Activated naive CD8-positive, alpha-beta T cell treated with anti-CD3 and anti-CD28 coated beads, Interleukin-2, amount 10 ng/mL, durations not matched to agents 7 days and 5 days (primary cell): ENCODE data around the gene RIPOR2. TPM values are rescaled to one million over a fixed set of nuclear protein-coding genes. Genes with fewer than 3 reads are reported as not detected.
A peak's percentile ranks its signal among the peaks of the same experiment; 100 is the strongest.
"Not testable (repeated sequence)": the region's sequence is repeated elsewhere in the genome, so short reads cannot be mapped to it uniquely, and the experiment has no call there.

ENCODE experiments used
- ATAC-seq: fragments of 150-1000 bp; cut with Tn5 transposase; one replicate; pipeline ENCODE4 v1.10.0; 2021; ENCODE audit warnings: low read depth, moderate library complexity
- POLR2A ChIA-PET: fragments of 350-600 bp; sonication (Branson Sonifier 250); formaldehyde crosslinking; loops from one replicate; lab custom pipeline; 2021; ENCODE audit warnings: antibody characterized with exemption; lab: Charles Lee
- DNase-seq: peaks from one replicate; pipeline ENCODE4 v3.0.0; 2021
- H3K27ac Mint-ChIP-seq: one replicate; pipeline ENCODE4 v1.8.0; 2022; ENCODE audit warnings: mild to moderate bottlenecking, mixed read lengths
- H3K27me3 Mint-ChIP-seq: one replicate; pipeline ENCODE4 v1.8.0; 2022; ENCODE audit warnings: mild to moderate bottlenecking, moderate library complexity, mixed read lengths
- H3K36me3 Mint-ChIP-seq: one replicate; pipeline ENCODE4 v1.8.0; 2021; ENCODE audit warnings: mild to moderate bottlenecking, mixed read lengths
- H3K4me1 Mint-ChIP-seq: one replicate; pipeline ENCODE4 v1.8.0; 2021; ENCODE audit warnings: mixed read lengths
- H3K4me3 Mint-ChIP-seq: one replicate; pipeline ENCODE4 v1.8.0; 2022; ENCODE audit warnings: mild to moderate bottlenecking, moderate library complexity, mixed read lengths
- H3K9me3 Mint-ChIP-seq: one replicate; pipeline ENCODE4 v1.8.0; 2021; ENCODE audit warnings: mixed read lengths
- total RNA-seq, 2 experiments: library from RNA; stranded (reverse); gene quantifications; one replicate each; pipeline ENCODE4 v1.2.3, GENCODE V29; 2021

Gene RIPOR2
- total RNA-seq, 2 experiments from 2014 or later = 181 to 195 TPM

DNA sequence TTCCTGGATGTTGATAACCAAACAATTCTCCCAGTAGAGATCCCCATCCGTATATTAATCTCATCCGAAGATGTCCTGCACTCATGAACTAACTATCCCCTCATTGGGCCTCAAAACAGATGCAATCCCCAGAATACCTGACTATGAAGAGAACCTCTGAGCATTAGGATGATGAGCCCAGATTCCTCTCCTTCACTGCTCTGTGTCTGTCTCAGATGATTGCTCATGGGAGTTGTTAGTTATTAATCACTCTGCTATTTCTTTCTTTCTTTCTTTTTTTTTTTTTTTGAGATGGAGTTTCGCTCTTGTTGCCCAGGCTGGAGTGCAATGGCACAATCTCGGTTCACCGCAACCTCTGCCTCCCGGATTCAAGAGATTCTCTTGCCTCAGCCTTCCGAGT lies 12.5 kb upstream of the RIPOR2 start:
- Mint-ChIP-seq H3K9me3 (peaks cover 14% of the 10 kb centered on the region), H3K4me3 (peak overlapping the region; percentile 72), H3K4me1 (peaks cover 56% of the 10 kb centered on the region), H3K27ac (peak overlapping the region; percentile 98), H3K36me3 (peaks cover 47% of the 10 kb centered on the region)
- POLR2A ChIA-PET = interaction anchor here (0.8 to 7.2 kb wide), 2 partner anchors 12 to 1176 kb away, joined by 3 to 184 read pairs; partner anchors contain the start of gene RIPOR2
- H3K27me3 Mint-ChIP-seq, DNase-seq, ATAC-seq: not testable (repeated sequence)

DNA sequence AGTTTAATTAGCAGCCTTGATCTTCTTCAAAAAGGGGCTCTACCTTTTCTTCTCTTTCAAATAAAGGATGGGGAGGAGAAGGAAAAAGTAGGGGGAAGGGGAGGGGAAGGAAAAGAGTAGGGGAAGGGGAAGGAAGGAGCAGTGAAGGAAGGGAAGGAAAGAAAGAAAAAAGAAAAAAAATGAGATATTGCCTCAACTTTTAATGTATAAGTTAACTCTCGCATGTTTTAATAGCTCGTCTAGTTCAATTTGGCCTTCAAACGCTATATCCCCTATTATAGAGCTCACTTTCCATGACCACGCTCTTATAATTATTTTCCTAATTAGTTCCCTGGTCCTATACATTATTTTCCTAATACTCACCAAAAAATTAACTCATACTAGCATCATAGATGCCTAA lies 11.9 kb upstream of the RIPOR2 start:
- POLR2A ChIA-PET = interaction anchor here (7.2 kb wide), 1 partner anchor 12 kb away, joined by 184 read pairs; the partner anchor contains the start of gene RIPOR2
- Mint-ChIP-seq H3K27me3 (no peaks in the 10 kb centered on the region), H3K4me3 (no peak overlapping the region), H3K36me3 (peaks cover 50% of the 10 kb centered on the region), H3K4me1 (peaks cover 53% of the 10 kb centered on the region), H3K27ac (peak overlapping the region; percentile 98), H3K9me3 (peaks cover 19% of the 10 kb centered on the region)
- ATAC-seq (no peak), DNase-seq (no peak)

DNA sequence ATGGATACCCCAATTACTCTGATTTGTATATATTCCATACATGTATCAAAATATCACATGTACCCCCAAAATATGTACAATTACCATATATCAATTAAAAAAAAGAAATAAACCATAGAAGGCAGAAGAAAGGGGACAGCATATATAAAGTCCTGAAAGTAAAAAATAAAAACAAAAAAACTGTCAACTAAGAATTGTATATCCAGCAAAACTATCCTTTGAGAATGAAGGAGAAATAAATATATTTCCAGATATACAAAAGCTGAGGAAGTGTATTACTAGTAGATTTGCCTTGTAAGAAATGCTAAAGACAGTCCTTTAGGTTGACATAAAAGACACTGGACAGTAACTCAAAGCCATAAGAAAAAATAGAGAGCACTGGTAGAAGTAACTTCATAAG lies 9.3 kb upstream of the RIPOR2 start:
- peaks cover 62% of the 10 kb centered on the region for H3K36me3 Mint-ChIP-seq
- POLR2A ChIA-PET = no interaction called here
- DNase-seq (no peak), ATAC-seq (no peak)
- H3K27ac Mint-ChIP-seq = no peak overlapping the region
- no peaks in the 10 kb centered on the region for H3K27me3 Mint-ChIP-seq
- H3K4me3 Mint-ChIP-seq = no peak overlapping the region
- peaks cover 43% of the 10 kb centered on the region for H3K4me1 Mint-ChIP-seq
- H3K9me3 Mint-ChIP-seq = peaks cover 19% of the 10 kb centered on the region

DNA sequence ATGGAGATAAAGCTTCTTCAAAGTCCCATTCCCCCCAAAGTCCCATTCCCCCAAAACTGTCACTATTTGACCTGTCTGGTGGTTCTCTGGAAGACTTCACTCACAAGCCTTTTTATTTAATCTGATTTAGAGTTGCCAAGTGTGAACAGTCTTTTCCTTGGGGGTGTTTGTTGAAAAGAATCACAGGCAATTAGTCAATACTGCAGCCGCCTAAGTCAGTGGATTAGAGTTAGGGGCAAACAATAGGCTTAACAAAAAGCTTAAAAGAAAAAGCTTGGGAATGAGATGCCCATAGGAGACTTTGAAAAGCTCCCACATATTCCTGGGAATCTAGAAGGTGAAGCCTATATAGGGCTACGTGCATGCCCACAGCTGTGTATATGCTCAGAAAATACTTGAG lies 8.0 kb upstream of the RIPOR2 start:
- no peaks in the 10 kb centered on the region for H3K27me3 Mint-ChIP-seq
- peaks cover 19% of the 10 kb centered on the region for H3K9me3 Mint-ChIP-seq
- no peak for ATAC-seq
- POLR2A ChIA-PET = no interaction called here
- DNase-seq = no peak
- H3K4me3 Mint-ChIP-seq = no peak overlapping the region
- H3K4me1 Mint-ChIP-seq = peaks cover 38% of the 10 kb centered on the region
- peaks cover 60% of the 10 kb centered on the region for H3K36me3 Mint-ChIP-seq
- H3K27ac Mint-ChIP-seq = no peak overlapping the region

DNA sequence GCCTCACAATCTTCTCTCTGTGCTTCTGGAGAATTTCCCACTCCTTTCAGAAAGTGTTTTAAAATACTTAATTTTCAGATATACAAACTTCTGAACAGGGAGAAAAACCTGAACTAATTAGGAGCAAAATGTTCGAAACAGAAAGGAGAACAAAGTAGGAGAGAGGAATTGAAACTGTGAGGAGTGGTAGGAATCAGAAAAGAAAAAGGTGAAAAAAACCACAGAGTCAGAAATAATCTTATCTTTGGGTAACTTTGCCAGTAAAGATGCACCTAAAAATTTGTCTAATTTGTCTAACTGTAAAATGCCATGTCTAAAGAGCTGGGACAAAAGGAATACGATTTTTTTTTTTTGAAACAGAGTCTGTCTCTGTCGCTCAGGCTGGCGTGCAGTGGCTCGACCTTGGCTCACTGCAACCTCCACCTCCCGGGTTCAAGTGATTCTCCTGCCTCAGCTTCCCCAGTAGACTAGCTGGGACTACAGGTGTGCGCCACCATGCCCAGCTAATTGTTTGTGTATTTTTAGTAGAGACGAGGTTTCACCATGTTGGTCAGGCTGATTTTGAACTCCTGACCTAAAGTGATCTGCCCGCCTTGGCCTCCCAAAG lies 4.7 kb upstream of the RIPOR2 start:
- DNase-seq (no peak), ATAC-seq (no peak)
- Mint-ChIP-seq H3K4me3 (peak overlapping the region; percentile 71), H3K27me3 (no peaks in the 10 kb centered on the region), H3K9me3 (peaks cover 15% of the 10 kb centered on the region), H3K4me1 (peaks cover 56% of the 10 kb centered on the region), H3K36me3 (peaks cover 42% of the 10 kb centered on the region), H3K27ac (peak overlapping the region; percentile 67)
- POLR2A ChIA-PET = interaction anchor here (0.6 kb wide), 1 partner anchor 130 kb away, joined by 3 read pairs; no protein-coding TSS in a partner anchor

DNA sequence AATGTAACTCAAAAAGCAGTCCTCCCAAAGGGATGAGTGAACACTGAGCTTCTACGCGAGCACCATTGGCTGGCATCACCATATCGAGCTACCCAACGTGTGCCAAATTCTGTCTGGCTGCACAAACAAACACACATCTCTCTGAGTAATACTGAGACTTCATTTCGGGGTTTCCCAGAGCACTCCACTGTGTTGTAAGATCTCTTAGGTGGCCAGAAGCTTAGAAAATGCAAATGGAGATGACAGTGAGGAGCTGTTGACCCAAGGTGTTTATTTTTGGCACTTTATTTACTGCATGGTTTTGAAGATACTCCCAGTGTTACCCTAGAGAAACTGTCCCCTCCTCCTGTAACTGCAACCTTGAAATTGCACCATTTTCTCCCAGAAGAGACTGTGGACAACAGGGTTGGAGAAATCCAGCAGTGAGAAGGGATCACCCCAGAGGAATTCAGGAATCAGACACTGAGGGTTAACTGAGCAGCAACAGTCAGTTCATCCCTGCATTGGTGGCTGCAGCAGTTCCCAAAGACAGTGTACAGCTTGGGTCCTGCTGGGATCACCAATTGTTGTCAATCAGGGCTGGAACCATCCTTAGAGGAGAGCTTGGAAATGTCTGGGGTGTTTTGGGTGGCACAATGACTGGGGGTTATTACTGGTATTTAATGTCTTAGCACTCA lies 1.0 kb upstream of the RIPOR2 start:
- H3K9me3 Mint-ChIP-seq = no peaks in the 10 kb centered on the region
- POLR2A ChIA-PET = interaction anchor here (0.7 to 8.0 kb wide), 12 partner anchors 9 to 218 kb away, joined by 4 to 184 read pairs (median 8); partner anchors contain the start of gene C6orf62
- peaks cover 72% of the 10 kb centered on the region for H3K4me1 Mint-ChIP-seq
- H3K36me3 Mint-ChIP-seq = peaks cover 23% of the 10 kb centered on the region
- peak; percentile 53 for ATAC-seq
- no peaks in the 10 kb centered on the region for H3K27me3 Mint-ChIP-seq
- DNase-seq = no peak
- H3K27ac Mint-ChIP-seq = peak overlapping the region; percentile 94
- H3K4me3 Mint-ChIP-seq = peak overlapping the region; percentile 99

DNA sequence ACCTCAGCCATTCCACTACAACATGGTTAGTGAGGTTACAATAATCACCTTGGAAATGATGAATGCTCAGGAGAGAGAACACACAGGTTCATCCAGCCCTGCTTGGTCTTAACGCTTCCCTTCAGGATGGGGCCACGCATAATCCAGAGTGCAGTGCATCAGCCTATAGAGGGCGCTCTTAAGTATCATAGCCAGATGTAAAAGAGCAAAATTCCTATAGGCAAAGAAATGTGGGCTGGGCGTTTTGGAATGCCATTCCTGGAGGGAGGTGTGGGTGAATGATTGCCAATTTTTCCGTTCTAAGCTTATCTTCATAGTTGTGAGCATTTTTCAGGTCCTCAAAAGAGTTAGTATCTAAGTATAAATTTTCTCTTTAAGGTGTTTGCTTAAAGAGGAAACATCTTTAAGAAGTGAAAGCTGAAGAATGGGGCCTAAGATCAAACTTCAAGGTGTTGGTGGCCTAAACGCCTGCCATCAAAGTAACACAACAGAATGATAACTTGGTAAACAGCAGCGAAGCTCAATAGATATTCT lies 1.8 kb downstream of the RIPOR2 start:
- peak overlapping the region; percentile 99 for H3K4me3 Mint-ChIP-seq
- H3K9me3 Mint-ChIP-seq = no peaks in the 10 kb centered on the region
- POLR2A ChIA-PET = interaction anchor here (0.6 to 8.0 kb wide), 11 partner anchors 9 to 204 kb away, joined by 3 to 184 read pairs (median 19); no protein-coding TSS in a partner anchor
- ATAC-seq (peak; percentile 15), DNase-seq (peak; percentile 48)
- peaks cover 75% of the 10 kb centered on the region for H3K4me1 Mint-ChIP-seq
- peak overlapping the region; percentile 94 for H3K27ac Mint-ChIP-seq
- H3K36me3 Mint-ChIP-seq = peaks cover 26% of the 10 kb centered on the region
- H3K27me3 Mint-ChIP-seq = no peaks in the 10 kb centered on the region

DNA sequence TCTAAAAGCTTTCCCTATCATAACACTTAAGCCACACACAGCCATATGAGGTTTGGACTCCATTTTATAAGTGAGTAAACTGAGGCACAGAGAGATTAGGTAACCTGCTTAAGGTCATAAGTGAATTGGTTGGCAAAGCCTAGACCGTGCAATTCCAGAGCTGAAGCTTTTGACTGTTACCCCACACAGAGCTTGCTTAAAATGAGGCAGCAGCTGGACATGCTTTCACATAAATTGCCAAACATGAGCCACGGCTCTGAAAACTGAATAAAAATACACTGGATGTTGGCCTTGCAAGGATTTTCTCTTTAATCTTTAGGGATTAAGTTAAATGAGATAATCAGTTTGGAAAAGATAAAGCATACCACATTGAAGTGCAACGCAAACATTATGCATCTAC lies 2.5 kb downstream of the RIPOR2 start:
- POLR2A ChIA-PET = interaction anchor here (0.6 to 8.0 kb wide), 11 partner anchors 8 to 85 kb away, joined by 3 to 184 read pairs (median 19); no protein-coding TSS in a partner anchor
- H3K4me3 Mint-ChIP-seq = peak overlapping the region; percentile 99
- H3K27ac Mint-ChIP-seq = peak overlapping the region; percentile 94
- peaks cover 29% of the 10 kb centered on the region for H3K36me3 Mint-ChIP-seq
- no peak for DNase-seq
- no peaks in the 10 kb centered on the region for H3K27me3 Mint-ChIP-seq
- no peak for ATAC-seq
- peaks cover 73% of the 10 kb centered on the region for H3K4me1 Mint-ChIP-seq
- H3K9me3 Mint-ChIP-seq = no peaks in the 10 kb centered on the region

DNA sequence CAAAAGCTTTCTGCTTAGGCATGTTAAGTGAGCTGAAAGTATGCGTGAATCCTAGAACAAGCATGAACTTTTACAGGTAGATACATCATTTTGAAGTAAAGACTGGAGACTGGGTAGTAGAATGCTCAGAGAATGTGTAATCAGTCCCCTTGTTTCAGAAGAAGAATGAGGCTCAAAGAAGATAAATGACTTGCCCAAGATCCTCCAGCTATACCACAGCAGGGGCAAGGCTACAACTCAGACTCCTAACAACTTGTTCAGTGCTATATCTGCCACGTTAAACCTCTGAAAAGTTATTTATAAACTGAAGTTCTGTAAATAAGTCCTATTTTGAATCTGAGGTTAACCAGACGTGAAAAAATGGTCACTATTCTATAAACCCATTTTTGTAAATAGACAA lies 2.9 kb downstream of the RIPOR2 start:
- POLR2A ChIA-PET = interaction anchor here (1.3 to 8.0 kb wide), 8 partner anchors 12 to 85 kb away, joined by 3 to 184 read pairs (median 18); no protein-coding TSS in a partner anchor
- H3K36me3 Mint-ChIP-seq = peaks cover 27% of the 10 kb centered on the region
- DNase-seq = no peak

DNA sequence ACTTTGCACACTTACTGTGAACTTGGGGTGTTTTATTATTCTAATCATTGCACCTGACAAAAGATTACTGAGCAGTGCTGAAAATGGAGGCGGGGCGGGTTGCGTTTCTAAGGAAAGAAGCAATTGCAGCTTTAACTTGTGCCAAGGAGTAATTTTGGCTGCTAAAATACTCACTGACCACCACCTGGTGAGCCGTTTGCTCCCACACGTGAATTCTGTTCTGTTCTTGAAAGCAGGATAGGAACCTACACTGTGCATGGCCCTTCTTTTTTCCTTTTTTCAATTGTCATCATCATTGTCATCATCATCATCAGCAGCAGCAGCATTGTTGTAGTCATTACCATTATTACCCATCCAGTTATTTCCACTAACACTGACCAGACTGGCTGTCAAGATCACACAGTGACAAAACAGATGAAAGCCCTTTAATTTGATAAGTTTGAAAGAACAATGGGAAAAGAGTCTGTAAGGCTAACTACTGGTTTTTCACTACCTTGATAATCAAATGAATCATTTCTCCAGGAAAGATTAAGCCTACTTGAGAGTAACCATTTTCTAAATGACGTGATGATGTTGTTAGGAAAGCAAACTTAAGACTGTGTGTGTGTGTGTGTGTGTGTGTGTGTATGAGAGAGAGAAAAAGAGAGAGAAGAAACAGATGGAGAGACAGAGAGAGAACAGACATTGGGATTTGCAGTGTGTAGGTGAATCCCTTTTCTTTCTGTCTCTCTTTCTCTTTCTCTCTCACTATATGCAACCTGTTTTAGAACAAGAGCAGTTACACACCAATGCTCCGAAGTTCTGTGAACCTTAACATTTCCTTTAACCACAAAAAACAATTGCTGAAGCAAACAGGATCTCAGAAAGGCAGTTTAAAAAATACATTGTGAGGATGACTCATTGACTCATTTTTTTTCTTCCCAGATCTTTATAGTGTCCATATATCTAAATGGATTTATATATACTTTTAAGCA lies 3.8 kb downstream of the RIPOR2 start:
- ATAC-seq = peak; percentile 19
- Mint-ChIP-seq H3K4me3 (peak overlapping the region; percentile 99), H3K27ac (peak overlapping the region; percentile 94), H3K4me1 (peaks cover 68% of the 10 kb centered on the region), H3K9me3 (peaks cover 6% of the 10 kb centered on the region), H3K27me3 (no peaks in the 10 kb centered on the region), H3K36me3 (peaks cover 34% of the 10 kb centered on the region)
- POLR2A ChIA-PET = interaction anchor here (1.0 to 8.0 kb wide), 8 partner anchors 11 to 86 kb away, joined by 3 to 184 read pairs (median 18); no protein-coding TSS in a partner anchor
- DNase-seq = no peak

More for the DNA sequence above, 2.9 kb downstream of the RIPOR2 start:
- H3K4me1 Mint-ChIP-seq = peaks cover 69% of the 10 kb centered on the region
- peak; percentile 7 for ATAC-seq
- no peaks in the 10 kb centered on the region for H3K27me3 Mint-ChIP-seq
- no peaks in the 10 kb centered on the region for H3K9me3 Mint-ChIP-seq
- peak overlapping the region; percentile 99 for H3K4me3 Mint-ChIP-seq
- H3K27ac Mint-ChIP-seq = peak overlapping the region; percentile 94

DNA sequence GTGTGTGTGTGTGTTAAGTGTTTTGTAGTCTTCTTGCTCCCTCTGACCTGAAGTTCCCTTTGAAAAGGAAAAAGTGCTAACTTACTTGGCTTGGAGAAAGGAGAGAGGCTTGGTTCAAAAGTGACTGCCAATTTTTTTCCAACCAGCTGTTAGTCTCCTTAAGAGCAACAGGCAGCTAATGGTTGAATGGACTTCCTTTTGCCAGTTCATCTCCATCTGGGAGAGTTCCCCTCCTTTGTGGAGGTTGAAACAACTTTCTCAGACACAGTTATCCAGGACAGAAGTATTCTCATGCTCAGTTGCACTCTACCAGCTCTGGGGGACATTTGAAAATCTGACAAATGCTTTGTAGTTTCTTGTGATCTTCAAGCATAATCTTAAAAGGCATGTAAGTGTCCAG lies 4.5 kb downstream of the RIPOR2 start:
- Mint-ChIP-seq H3K4me1 (peaks cover 66% of the 10 kb centered on the region), H3K9me3 (peaks cover 6% of the 10 kb centered on the region), H3K36me3 (peaks cover 38% of the 10 kb centered on the region), H3K4me3 (peak overlapping the region; percentile 99), H3K27me3 (no peaks in the 10 kb centered on the region), H3K27ac (peak overlapping the region; percentile 94)
- DNase-seq (no peak), ATAC-seq (no peak)
- POLR2A ChIA-PET = interaction anchor here (1.0 kb wide), 1 partner anchor 60 kb away, joined by 3 read pairs; no protein-coding TSS in a partner anchor

DNA sequence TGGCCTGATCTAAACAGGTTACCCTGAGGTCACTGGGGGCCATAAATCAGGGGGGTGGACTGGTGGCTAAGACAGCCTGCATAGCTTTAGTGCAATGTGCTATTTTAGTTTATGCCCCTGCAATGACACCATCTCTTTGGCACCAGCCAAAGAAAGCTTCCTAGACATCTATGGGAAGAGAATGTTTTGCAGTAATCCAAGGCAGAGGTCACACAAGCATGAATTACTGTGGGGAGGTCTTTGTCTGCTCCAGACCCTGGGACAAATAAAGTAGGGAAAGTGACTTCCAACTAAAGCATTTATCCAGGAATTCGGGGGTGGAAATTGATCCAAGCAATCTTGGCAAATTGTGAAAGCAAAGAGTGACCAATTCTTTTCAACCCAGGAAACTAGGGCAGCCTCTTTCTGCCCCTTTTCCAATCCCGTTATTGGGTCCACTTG lies 5.3 kb downstream of the RIPOR2 start:
- Mint-ChIP-seq H3K27ac (peak overlapping the region; percentile 79), H3K4me1 (peaks cover 65% of the 10 kb centered on the region), H3K36me3 (peaks cover 38% of the 10 kb centered on the region), H3K27me3 (no peaks in the 10 kb centered on the region), H3K9me3 (peaks cover 6% of the 10 kb centered on the region), H3K4me3 (peak overlapping the region; percentile 99)
- POLR2A ChIA-PET = interaction anchor here (0.7 to 3.1 kb wide), 5 partner anchors 9 to 78 kb away, joined by 3 to 25 read pairs (median 5); no protein-coding TSS in a partner anchor
- ATAC-seq (no peak), DNase-seq (no peak)
